Breast epithelium (tissue), 3 donors: ENCODE results near the gene CLDN6.

ENCODE experiments used
- POLR2A ChIP-seq: fragments of 450-650 bp; IDR thresholded peaks from one replicate; pipeline ENCODE4 v1.6.1; 2016; ENCODE audit warnings: antibody characterized with exemption, mild to moderate bottlenecking, moderate library complexity
- TF ChIP-seq, protein P1 (sequence below), 3 donors: fragments of 450-650 bp; IDR thresholded peaks; one replicate each; pipeline ENCODE4 v1.5.1; 2016 to 2017; ENCODE audit warnings: antibody characterized with exemption in 3 of 3, mild to moderate bottlenecking in 3 of 3, moderate library complexity in 3 of 3

DNA sequence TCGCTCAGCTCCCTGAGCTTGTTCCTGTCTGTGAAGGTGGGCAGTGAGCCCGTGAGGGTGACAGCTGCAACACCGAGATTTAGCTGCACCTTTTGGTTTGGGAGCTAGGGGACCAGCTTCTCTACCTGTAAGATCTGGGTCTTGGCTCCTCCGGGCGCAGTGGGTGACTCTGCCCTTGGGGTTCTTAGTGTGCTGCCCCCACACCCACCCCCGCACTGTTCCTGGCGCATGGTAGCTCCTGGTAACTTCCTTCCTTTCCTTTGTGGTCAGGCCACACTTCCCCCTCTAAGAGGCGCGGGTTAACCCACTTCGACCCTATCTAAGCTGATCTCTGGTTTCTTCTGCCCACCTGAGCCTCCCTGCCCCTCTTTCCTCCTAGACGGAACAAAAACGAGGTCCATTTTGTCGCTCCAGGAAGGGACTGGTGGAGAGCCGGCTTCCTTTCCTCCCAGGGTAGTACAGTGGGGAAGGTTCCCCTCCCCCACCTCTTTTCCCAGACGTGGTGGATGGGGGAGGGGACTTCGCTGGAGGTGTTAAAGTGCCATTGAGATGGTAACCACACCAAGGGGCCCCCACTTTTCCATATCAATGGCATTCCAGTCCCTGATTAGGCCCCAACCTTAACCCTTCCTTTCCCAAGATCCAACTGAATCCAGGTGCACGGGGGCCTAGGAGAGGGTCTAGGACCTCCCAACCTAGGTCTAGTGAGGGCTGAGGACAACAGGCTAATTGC is 9.9 kb downstream of the CLDN6 start:
- TF ChIP-seq, protein P1, sequence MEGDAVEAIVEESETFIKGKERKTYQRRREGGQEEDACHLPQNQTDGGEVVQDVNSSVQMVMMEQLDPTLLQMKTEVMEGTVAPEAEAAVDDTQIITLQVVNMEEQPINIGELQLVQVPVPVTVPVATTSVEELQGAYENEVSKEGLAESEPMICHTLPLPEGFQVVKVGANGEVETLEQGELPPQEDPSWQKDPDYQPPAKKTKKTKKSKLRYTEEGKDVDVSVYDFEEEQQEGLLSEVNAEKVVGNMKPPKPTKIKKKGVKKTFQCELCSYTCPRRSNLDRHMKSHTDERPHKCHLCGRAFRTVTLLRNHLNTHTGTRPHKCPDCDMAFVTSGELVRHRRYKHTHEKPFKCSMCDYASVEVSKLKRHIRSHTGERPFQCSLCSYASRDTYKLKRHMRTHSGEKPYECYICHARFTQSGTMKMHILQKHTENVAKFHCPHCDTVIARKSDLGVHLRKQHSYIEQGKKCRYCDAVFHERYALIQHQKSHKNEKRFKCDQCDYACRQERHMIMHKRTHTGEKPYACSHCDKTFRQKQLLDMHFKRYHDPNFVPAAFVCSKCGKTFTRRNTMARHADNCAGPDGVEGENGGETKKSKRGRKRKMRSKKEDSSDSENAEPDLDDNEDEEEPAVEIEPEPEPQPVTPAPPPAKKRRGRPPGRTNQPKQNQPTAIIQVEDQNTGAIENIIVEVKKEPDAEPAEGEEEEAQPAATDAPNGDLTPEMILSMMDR (IDR thresholded peaks at IDR 0.05) = no peak
- no peak for TF ChIP-seq POLR2A
